ENCODE results near the gene ITGA2. TPM values are rescaled to one million over a fixed set of nuclear protein-coding genes. Genes with fewer than 3 reads are reported as not detected.

Gene ITGA2
- total and polyA plus RNA-seq, 2 experiments from 2014 or later: 10.4 to 21.5 TPM

GRCh38 chr5:53087171-53087570 is 98.0 kb downstream of the ITGA2 start:
- Histone ChIP-seq H3K79me2 (ENCODE audit: insufficient read depth) (no peaks in the 10 kb centered on the region), H3K4me1 (ENCODE audit: insufficient read depth) (peaks cover 7% of the 10 kb centered on the region), H4K20me1 (ENCODE audit: insufficient read depth) (no peaks in the 10 kb centered on the region), H3K9ac (no peak overlapping the region), H3K36me3 (ENCODE audit: low read depth) (peaks cover 35% of the 10 kb centered on the region), H3K4me2 (ENCODE audit: unreplicated experiment) (no peak overlapping the region), H3K27me3 (replicated peaks; ENCODE audit: insufficient read depth) (no peaks in the 10 kb centered on the region), H3F3A (ENCODE audit: insufficient read depth) (peaks cover 37% of the 10 kb centered on the region), H3K27ac (no peak overlapping the region), H3K9me2 (ENCODE audit: insufficient read depth) (no peaks in the 10 kb centered on the region), H3K4me3 (no peak overlapping the region), H2AFZ (no peak overlapping the region), H3K9me3 (ENCODE audit: low read depth) (no peaks in the 10 kb centered on the region)
- in situ Hi-C loops (cut with MboI): loop anchor here (25.0 kb wide), 1 partner anchor 375 kb away; no protein-coding TSS in a partner anchor
- no peak for DNase-seq
- TF ChIP-seq EZH2phosphoT487 (IDR thresholded peaks at IDR 0.05; ENCODE audit: insufficient read depth, low read depth): no peak
- no peak for TF ChIP-seq EZH2 (IDR thresholded peaks at IDR 0.05; ENCODE audit: insufficient read depth, poor library complexity, severe bottlenecking)
- 100% methylated on average over 1 of the region's 1 CpG for WGBS, 2 experiments (ENCODE audit: low coverage in 1 of 2, low lambda C conversion rate in 2 of 2, missing lambda C conversion rate in 2 of 2)

DNA sequence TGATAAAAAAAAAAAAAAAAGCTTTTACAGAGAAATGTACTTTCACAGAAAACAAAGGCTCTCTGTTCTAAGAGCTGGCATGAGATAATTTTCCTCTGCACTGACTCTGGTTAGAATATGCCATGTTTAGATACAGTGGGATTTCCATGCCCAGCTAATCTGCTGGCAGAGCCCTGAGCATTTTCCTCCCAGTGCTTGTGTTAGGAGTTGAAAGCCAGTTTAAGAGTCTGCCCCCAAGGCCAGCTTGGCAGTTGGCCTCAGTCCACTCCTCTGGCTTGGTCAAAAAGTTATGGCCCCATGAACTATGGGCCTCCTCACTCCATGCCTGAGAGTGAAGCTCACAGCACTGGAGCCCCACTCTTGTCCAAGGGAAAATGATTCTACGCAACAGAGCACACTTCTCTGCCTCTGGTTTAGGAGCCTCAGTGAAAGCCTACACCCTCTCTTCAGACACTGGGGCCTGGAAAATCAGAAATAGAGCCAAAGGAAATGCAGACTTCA is 98.5 kb downstream of the ITGA2 start:
- in situ Hi-C loops (cut with MboI): loop anchor here (25.0 kb wide), 1 partner anchor 375 kb away; no protein-coding TSS in a partner anchor
- Histone ChIP-seq H3F3A (ENCODE audit: insufficient read depth) (peaks cover 37% of the 10 kb centered on the region), H4K20me1 (ENCODE audit: insufficient read depth) (no peaks in the 10 kb centered on the region), H3K27me3 (replicated peaks; ENCODE audit: insufficient read depth) (no peaks in the 10 kb centered on the region), H3K79me2 (ENCODE audit: insufficient read depth) (no peaks in the 10 kb centered on the region), H3K36me3 (ENCODE audit: low read depth) (peaks cover 35% of the 10 kb centered on the region), H3K4me3 (no peak overlapping the region), H3K9me3 (ENCODE audit: low read depth) (no peaks in the 10 kb centered on the region), H2AFZ (no peak overlapping the region), H3K4me2 (ENCODE audit: unreplicated experiment) (no peak overlapping the region), H3K4me1 (ENCODE audit: insufficient read depth) (peaks cover 7% of the 10 kb centered on the region), H3K9ac (no peak overlapping the region), H3K9me2 (ENCODE audit: insufficient read depth) (no peaks in the 10 kb centered on the region), H3K27ac (no peak overlapping the region)
- DNase-seq: no peak
- WGBS, 2 experiments (ENCODE audit: low coverage in 1 of 2, low lambda C conversion rate in 2 of 2, missing lambda C conversion rate in 2 of 2): 95 to 100% methylated on average over 1 of the region's 1 CpG
- TF ChIP-seq EZH2phosphoT487 (IDR thresholded peaks at IDR 0.05; ENCODE audit: insufficient read depth, low read depth): no peak
- no peak for TF ChIP-seq EZH2 (IDR thresholded peaks at IDR 0.05; ENCODE audit: insufficient read depth, poor library complexity, severe bottlenecking)

GRCh38 chr5:53089481-53089991 is 100.4 kb downstream of the ITGA2 start:
- DNase-seq: no peak
- in situ Hi-C loops (cut with MboI): loop anchor here (25.0 kb wide), 1 partner anchor 377 kb away; no protein-coding TSS in a partner anchor
- H3K4me2 ChIP-seq (ENCODE audit: unreplicated experiment): no peak overlapping the region

DNA sequence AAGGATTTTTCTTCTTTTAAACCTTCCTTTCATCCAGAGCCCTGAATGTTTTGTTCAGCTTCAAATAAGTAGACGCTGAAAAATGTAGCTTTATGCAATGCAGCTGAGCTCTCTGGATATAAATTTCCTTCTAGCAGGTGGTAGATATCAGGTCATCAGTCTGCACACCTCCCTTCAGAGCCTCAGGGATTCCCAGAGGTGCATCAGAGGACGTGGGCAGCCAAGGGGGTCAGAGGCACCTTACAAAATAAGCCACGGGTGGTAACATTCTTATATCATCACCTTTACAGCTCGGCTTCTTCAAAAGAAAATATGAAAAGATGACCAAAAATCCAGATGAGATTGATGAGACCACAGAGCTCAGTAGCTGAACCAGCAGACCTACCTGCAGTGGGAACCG is 101.1 kb downstream of the ITGA2 start:
- in situ Hi-C loops (cut with MboI): loop anchor here (25.0 kb wide), 1 partner anchor 378 kb away; no protein-coding TSS in a partner anchor
- 85 to 89% methylated on average over 5 of the region's 5 CpGs for WGBS, 2 experiments (ENCODE audit: low coverage in 1 of 2, low lambda C conversion rate in 2 of 2, missing lambda C conversion rate in 2 of 2)

More at GRCh38 chr5:53089481-53089991, 100.4 kb downstream of the ITGA2 start:
- Histone ChIP-seq H3K79me2 (ENCODE audit: insufficient read depth) (no peaks in the 10 kb centered on the region), H3F3A (ENCODE audit: insufficient read depth) (peaks cover 46% of the 10 kb centered on the region), H3K36me3 (ENCODE audit: low read depth) (peaks cover 40% of the 10 kb centered on the region), H3K9ac (no peak overlapping the region), H3K27me3 (replicated peaks; ENCODE audit: insufficient read depth) (no peaks in the 10 kb centered on the region), H3K4me1 (ENCODE audit: insufficient read depth) (peaks cover 7% of the 10 kb centered on the region), H2AFZ (no peak overlapping the region; the same call in 1 of the 2 replicates), H3K9me2 (ENCODE audit: insufficient read depth) (no peaks in the 10 kb centered on the region), H3K9me3 (ENCODE audit: low read depth) (no peaks in the 10 kb centered on the region), H3K27ac (no peak overlapping the region), H3K4me3 (no peak overlapping the region), H4K20me1 (ENCODE audit: insufficient read depth) (no peaks in the 10 kb centered on the region)
- 96 to 99% methylated on average over 4 of the region's 4 CpGs for WGBS, 2 experiments (ENCODE audit: low coverage in 1 of 2, low lambda C conversion rate in 2 of 2, missing lambda C conversion rate in 2 of 2)
- TF ChIP-seq EZH2 (IDR thresholded peaks at IDR 0.05; ENCODE audit: insufficient read depth, poor library complexity, severe bottlenecking) (no peak), EZH2phosphoT487 (IDR thresholded peaks at IDR 0.05; ENCODE audit: insufficient read depth, low read depth) (no peak)

More for the DNA sequence above, 101.1 kb downstream of the ITGA2 start:
- peaks cover 53% of the 10 kb centered on the region for H3F3A ChIP-seq (ENCODE audit: insufficient read depth)
- H3K4me3 ChIP-seq: no peak overlapping the region
- H3K27me3 ChIP-seq (replicated peaks; ENCODE audit: insufficient read depth): no peaks in the 10 kb centered on the region
- peaks cover 7% of the 10 kb centered on the region for H3K4me1 ChIP-seq (ENCODE audit: insufficient read depth)
- H3K9me2 ChIP-seq (ENCODE audit: insufficient read depth): no peaks in the 10 kb centered on the region
- H2AFZ ChIP-seq: no peak overlapping the region
- H3K27ac ChIP-seq: no peak overlapping the region
- peaks cover 45% of the 10 kb centered on the region for H3K36me3 ChIP-seq (ENCODE audit: low read depth)
- H3K4me2 ChIP-seq (ENCODE audit: unreplicated experiment): no peak overlapping the region
- H3K9ac ChIP-seq: no peak overlapping the region
- H3K9me3 ChIP-seq (ENCODE audit: low read depth): no peaks in the 10 kb centered on the region
- no peak for TF ChIP-seq EZH2phosphoT487 (IDR thresholded peaks at IDR 0.05; ENCODE audit: insufficient read depth, low read depth)
- TF ChIP-seq EZH2 (IDR thresholded peaks at IDR 0.05; ENCODE audit: insufficient read depth, poor library complexity, severe bottlenecking): no peak
- H3K79me2 ChIP-seq (ENCODE audit: insufficient read depth): no peaks in the 10 kb centered on the region
- DNase-seq: no peak
- no peaks in the 10 kb centered on the region for H4K20me1 ChIP-seq (ENCODE audit: insufficient read depth)

Data from GM23248 (cell line).